ENCODE measurements around the gene PVALB.

PVALB gene

GRCh38 chr22:36768616-36769015 lies 48.2 kb downstream of the PVALB start:
- FAIRE-seq, result no peak
- DNase-seq (ENCODE audit: insufficient read length, low spot score), result no peak
- no peak for TF ChIP-seq CTCF (IDR thresholded peaks at IDR 0.05; ENCODE audit: insufficient read depth, missing control alignments)

GRCh38 chr22:36768141-36768540 lies 48.7 kb downstream of the PVALB start:
- no peak for FAIRE-seq
- TF ChIP-seq CTCF (IDR thresholded peaks at IDR 0.05; ENCODE audit: insufficient read depth, missing control alignments), result no peak

GRCh38 chr22:36767035-36767775 lies 49.6 kb downstream of the PVALB start:
- no peak for TF ChIP-seq CTCF (IDR thresholded peaks at IDR 0.05; ENCODE audit: insufficient read depth, missing control alignments)
- FAIRE-seq, result no peak
- DNase-seq (ENCODE audit: insufficient read length, low spot score), result no peak

More at GRCh38 chr22:36768141-36768540, 48.7 kb downstream of the PVALB start:
- DNase-seq (ENCODE audit: insufficient read length, low spot score), result no peak

GRCh38 chr22:36765943-36766450 lies 50.8 kb downstream of the PVALB start:
- TF ChIP-seq CTCF (IDR thresholded peaks at IDR 0.05; ENCODE audit: insufficient read depth, missing control alignments), result no peak
- no peak for FAIRE-seq
- DNase-seq (ENCODE audit: insufficient read length, low spot score), result no peak

GRCh38 chr22:36765131-36765942 lies 51.5 kb downstream of the PVALB start:
- no peak for TF ChIP-seq CTCF (IDR thresholded peaks at IDR 0.05; ENCODE audit: insufficient read depth, missing control alignments)
- DNase-seq (ENCODE audit: insufficient read length, low spot score) (no peak), FAIRE-seq (no peak)

GRCh38 chr22:36764641-36765040 lies 52.2 kb downstream of the PVALB start:
- no peak for FAIRE-seq

More at GRCh38 chr22:36764641-36765040, 52.2 kb downstream of the PVALB start:
- no peak for TF ChIP-seq CTCF (IDR thresholded peaks at IDR 0.05; ENCODE audit: insufficient read depth, missing control alignments)
- no peak for DNase-seq (ENCODE audit: insufficient read length, low spot score)

Measured in D721Med (cell line).